Loucy (cell line): ENCODE measurements around the gene PIANP.

Experiments
- CTCF ChIP-seq: fragments of 200-600 bp; sonication (generic); conservative IDR thresholded peaks from 2 replicates; pipeline ENCODE4 v1.5.1; 2014; ENCODE audit warnings: mild to moderate bottlenecking, antibody characterized with exemption, low read length
- EZH2phosphoT487 ChIP-seq: fragments of 200-600 bp; IDR thresholded peaks from 2 replicates; pipeline ENCODE4 v1.6.1; 2018; ENCODE audit warnings: antibody characterized with exemption, mild to moderate bottlenecking, moderate library complexity, borderline replicate concordance

- TF ChIP-seq CTCF (no peak), EZH2phosphoT487 (no peak)
Observed at GRCh38 chr12:6747216-6747615, 46.6 kb upstream of the PIANP start.
